GM10266 (cell line): ENCODE data around the gene C6orf136.

Experiments used
- DNase-seq: peaks from one replicate; pipeline ENCODE4 v3.0.0; 2012; ENCODE audit errors: extremely low spot score
- TF ChIP-seq, protein P1 (sequence below): IDR thresholded peaks from 2 replicates; pipeline ENCODE4 v1.5.1; 2012; ENCODE audit warnings: mild to moderate bottlenecking, low read depth; ENCODE audit not compliant: control insufficient read depth, insufficient read depth; ENCODE audit errors: missing control alignments

C6orf136 gene

GRCh38 chr6:30641048-30641447 is 5.9 kb upstream of the C6orf136 start:
- TF ChIP-seq, protein P1, sequence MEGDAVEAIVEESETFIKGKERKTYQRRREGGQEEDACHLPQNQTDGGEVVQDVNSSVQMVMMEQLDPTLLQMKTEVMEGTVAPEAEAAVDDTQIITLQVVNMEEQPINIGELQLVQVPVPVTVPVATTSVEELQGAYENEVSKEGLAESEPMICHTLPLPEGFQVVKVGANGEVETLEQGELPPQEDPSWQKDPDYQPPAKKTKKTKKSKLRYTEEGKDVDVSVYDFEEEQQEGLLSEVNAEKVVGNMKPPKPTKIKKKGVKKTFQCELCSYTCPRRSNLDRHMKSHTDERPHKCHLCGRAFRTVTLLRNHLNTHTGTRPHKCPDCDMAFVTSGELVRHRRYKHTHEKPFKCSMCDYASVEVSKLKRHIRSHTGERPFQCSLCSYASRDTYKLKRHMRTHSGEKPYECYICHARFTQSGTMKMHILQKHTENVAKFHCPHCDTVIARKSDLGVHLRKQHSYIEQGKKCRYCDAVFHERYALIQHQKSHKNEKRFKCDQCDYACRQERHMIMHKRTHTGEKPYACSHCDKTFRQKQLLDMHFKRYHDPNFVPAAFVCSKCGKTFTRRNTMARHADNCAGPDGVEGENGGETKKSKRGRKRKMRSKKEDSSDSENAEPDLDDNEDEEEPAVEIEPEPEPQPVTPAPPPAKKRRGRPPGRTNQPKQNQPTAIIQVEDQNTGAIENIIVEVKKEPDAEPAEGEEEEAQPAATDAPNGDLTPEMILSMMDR, result no peak
- DNase-seq, result no peak

DNA sequence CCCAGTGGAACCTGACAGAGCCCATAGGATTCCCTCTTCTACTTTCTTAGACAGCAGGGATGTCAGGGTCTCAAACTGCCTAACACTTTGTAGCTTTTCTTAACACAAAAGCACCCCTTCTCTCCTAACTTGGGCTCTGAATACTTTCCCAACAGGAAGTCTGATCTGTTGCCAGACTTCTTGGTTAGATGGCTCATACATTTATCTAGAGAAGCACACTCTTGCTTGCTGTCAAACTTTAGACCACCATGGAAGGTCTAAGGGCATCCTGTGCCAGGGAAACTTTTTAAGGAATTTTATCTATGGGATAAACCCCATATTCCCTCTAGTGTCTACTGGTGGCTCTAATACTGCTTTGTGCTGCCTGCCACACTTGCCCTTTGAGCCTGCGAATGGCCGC is 3.3 kb upstream of the C6orf136 start:
- no peak for DNase-seq
- TF ChIP-seq, protein P1, result no peak

DNA sequence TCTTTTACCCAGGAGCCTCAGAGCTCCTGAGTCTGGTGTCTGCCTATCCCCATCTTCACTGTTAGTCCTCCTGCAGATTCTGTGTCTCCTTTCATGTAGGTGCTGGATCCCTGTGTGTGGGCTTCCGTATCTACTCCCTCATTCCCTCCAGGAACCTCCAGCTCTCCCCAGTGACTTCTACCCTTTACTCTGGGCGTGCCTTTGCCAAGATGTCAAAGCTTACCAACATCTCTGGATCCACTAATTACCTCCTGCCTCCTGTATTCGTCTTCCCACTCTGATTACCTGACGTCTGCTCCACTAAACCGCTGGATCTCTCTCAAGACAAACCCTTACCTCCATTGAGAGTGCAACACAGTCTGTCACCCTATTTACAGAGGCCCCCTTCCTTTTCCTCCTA is 2.2 kb upstream of the C6orf136 start:
- DNase-seq, result no peak
- TF ChIP-seq, protein P1, result no peak

DNA sequence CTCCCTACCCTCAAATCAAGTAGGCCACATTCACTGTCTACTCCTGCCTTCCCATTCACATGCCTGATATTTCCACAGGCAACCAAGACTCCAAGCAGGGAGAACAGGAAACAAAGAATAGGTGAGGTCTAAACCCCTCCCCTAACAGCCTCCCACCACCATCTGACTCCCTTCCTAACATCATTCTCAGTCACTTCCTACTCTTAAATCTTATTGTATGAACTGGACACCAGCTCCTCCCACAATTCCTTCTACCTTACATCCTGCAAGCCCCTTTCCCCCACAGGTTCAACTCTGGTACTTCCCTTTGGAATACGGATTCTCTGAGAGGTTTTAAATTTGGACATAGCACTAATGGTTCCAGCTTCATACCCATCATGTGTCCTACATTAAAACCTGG is 944 bp upstream of the C6orf136 start:
- TF ChIP-seq, protein P1, result no peak
- DNase-seq, result no peak

DNA sequence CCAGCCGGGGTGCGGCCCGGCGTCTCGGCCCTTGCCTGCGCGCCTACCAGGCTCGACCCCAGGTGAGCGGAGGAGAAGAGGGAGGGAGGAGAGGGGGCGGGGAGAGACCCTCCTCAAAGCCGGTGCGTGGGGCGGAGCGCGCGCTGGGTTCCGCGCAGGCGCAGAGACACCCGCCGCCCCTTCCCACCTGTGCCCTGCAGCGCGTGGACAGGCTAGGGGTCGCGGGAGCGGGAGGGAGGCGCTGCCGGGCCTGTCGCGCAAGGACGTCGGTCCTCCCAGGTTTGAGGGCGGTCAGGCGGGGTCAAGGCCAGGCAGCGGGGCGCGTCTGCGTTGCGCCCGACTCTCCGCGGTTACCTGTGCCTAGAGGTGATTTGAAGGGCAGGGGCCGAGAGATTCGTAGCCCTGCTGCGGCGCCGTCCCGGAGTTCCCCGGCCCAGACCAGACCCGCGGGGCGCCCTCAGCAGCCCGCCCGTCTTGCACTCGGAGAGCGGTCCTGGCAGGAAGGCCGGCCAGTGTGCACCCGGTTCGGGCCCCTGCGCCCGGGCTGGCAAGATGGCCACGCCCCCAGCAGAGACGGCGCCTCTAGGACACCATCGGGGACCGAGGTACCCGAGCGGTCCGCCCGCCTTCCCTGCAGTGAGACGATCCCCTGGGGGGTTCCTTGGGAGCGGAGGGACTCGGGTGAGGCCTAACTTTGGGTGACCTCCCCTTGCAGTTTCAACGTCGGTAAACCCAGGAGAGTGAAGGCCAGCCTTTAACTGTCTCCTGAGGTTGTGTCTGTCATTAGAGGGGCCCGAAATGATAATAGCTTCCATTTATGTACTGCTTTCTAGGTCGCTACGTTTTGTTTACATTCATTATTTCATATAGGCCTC is 546 bp downstream of the C6orf136 start:
- TF ChIP-seq, protein P1, result no peak
- DNase-seq, result peak; percentile 81

GRCh38 chr6:30651143-30651542 is 4.2 kb downstream of the C6orf136 start:
- no peak for DNase-seq

More at GRCh38 chr6:30651143-30651542, 4.2 kb downstream of the C6orf136 start:
- TF ChIP-seq, protein P1, result no peak
